B cell (primary cell): ENCODE data around the gene RSPH6A.

Experiments
- EZH2 ChIP-seq: IDR thresholded peaks from 2 replicates; pipeline ENCODE4 v1.6.1; 2012; ENCODE audit warnings: borderline replicate concordance, low read depth, mild to moderate bottlenecking, moderate library complexity, low read length; ENCODE audit not compliant: insufficient read depth, poor library complexity, severe bottlenecking
- TF ChIP-seq, protein P1 (sequence below): fragments of 200-600 bp; IDR thresholded peaks from one replicate; pipeline ENCODE4 v1.8.0; 2022; ENCODE audit warnings: antibody characterized with exemption, mild to moderate bottlenecking

DNA sequence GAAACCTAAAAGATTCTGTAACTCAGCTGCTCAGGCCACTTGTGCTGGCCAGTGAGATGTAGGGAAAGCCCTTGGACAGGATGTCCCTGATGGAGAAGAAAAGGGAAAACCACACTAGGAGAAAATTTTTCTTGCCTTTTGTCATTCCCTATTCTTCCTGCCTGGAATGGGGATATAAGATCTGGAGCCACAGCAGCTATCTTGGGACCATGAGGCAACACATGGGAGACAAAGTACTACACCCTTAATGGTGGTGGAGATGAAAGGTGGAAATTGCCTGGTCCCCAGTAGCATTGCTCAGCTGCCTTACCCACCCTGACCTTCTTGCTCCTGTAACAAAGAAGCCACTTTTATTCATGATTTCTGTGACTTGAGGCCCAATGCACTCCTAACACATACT is 9.4 kb downstream of the RSPH6A start:
- TF ChIP-seq, protein P1, sequence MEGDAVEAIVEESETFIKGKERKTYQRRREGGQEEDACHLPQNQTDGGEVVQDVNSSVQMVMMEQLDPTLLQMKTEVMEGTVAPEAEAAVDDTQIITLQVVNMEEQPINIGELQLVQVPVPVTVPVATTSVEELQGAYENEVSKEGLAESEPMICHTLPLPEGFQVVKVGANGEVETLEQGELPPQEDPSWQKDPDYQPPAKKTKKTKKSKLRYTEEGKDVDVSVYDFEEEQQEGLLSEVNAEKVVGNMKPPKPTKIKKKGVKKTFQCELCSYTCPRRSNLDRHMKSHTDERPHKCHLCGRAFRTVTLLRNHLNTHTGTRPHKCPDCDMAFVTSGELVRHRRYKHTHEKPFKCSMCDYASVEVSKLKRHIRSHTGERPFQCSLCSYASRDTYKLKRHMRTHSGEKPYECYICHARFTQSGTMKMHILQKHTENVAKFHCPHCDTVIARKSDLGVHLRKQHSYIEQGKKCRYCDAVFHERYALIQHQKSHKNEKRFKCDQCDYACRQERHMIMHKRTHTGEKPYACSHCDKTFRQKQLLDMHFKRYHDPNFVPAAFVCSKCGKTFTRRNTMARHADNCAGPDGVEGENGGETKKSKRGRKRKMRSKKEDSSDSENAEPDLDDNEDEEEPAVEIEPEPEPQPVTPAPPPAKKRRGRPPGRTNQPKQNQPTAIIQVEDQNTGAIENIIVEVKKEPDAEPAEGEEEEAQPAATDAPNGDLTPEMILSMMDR = no peak
- no peak for TF ChIP-seq EZH2
